GM12873 (cell line): Measurements from ENCODE around the gene NANOS2.

ENCODE experiments used
- CTCF ChIP-seq: IDR thresholded peaks from 2 replicates; pipeline ENCODE4 v1.5.1; 2012; ENCODE audit warnings: low read depth, mild to moderate bottlenecking, moderate library complexity, low read length, control low read depth; ENCODE audit not compliant: insufficient read depth; ENCODE audit errors: missing control alignments

Gene NANOS2

GRCh38 chr19:45900738-45901431, 13.7 kb downstream of the NANOS2 start:
- TF ChIP-seq CTCF, result no peak

DNA sequence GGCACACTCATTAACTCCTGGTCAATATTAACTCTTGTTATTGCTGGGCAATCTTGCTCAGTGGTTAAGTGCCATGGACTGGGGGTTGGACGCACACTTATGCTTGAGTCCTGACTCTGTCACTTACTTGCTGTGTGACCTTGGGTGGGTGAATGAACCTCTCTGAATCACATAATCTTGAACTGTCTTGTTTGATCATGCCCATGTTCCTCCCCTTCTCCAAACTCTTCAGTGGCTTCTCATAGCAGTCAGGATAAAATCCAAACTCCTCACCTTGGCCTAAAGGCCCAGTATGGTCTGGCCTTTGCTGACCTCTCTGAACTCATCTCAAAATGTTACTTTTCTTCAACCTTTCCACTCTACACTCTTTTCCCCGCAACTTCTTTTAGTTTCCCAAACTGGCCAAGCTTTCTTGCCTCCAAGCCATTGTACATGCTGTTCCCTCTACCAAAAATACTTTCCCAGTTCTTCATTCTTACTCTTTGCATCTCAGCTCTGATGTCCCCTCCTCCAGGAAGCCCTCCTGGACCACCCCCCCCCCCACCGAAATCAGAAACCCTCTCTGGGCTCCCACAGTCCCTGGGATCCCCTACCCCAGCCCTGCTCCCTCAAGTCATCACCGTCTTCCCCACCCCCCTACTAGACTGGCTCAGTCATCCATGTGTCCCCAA, 14.5 kb downstream of the NANOS2 start:
- TF ChIP-seq CTCF, result no peak

GRCh38 chr19:45899253-45899652, 15.3 kb downstream of the NANOS2 start:
- TF ChIP-seq CTCF, result no peak

- no peak for TF ChIP-seq CTCF
Observed at GRCh38 chr19:45897261-45897812, 17.2 kb downstream of the NANOS2 start.

- no peak for TF ChIP-seq CTCF
Observed at GRCh38 chr19:45895519-45895972, 19.0 kb downstream of the NANOS2 start.

- no peak for TF ChIP-seq CTCF
Observed at GRCh38 chr19:45890877-45891276, 23.7 kb downstream of the NANOS2 start.

DNA sequence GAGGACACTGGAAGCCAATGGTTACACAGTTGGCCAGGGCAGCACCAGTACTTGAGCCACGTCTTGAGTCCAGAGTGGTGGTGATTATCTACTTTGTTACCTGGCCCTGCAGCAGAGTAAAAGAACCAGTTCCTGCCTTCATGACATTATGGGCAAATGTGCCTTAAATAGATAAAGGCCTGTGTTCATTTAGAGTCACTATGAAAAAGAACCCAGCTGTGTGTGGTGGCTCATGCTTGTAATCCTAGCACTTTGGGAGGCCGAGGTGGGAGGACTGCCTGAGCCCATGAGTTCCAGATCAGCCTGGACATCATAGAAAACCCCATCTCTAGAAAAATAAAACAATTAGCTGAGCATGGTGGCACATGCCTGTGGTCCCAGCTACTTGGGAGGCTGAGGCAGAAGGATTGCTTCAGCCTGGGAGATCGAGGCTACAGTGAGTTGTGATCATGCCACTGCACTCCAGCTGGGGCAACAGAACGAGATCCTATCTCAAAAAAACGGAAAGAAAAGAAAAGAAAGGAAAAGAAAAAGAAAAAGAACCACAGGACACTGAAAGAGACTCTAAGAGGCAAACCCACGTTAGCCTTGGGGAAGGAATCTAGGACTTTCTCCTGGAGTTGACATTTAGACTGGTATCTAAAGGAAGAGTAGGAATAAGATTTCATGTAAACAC, 25.2 kb downstream of the NANOS2 start:
- TF ChIP-seq CTCF, result no peak
